Measurements from ENCODE around the gene CXCL3.

DNA sequence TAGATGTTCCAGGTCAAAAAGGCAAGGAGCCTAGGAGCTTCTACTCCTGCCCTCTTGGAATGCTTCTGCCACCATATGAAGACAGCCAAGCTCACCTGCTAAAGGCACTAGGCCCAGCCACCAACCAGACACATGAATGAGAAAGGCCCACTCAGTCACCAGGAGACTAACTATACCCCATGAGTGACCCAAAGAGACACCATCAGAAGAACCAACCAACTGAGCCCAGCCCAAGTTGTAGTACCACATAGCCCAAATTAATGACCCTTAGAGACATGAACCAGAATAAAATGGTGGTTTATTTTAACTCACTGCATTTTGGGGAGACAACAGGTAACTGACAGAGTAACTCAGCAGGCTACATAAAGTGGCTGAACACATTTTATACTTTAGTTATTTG is 22.9 kb upstream of the CXCL3 start:
- TF ChIP-seq POLR2A (IDR thresholded peaks at IDR 0.05), result no peak
- TF ChIP-seq, protein P1, sequence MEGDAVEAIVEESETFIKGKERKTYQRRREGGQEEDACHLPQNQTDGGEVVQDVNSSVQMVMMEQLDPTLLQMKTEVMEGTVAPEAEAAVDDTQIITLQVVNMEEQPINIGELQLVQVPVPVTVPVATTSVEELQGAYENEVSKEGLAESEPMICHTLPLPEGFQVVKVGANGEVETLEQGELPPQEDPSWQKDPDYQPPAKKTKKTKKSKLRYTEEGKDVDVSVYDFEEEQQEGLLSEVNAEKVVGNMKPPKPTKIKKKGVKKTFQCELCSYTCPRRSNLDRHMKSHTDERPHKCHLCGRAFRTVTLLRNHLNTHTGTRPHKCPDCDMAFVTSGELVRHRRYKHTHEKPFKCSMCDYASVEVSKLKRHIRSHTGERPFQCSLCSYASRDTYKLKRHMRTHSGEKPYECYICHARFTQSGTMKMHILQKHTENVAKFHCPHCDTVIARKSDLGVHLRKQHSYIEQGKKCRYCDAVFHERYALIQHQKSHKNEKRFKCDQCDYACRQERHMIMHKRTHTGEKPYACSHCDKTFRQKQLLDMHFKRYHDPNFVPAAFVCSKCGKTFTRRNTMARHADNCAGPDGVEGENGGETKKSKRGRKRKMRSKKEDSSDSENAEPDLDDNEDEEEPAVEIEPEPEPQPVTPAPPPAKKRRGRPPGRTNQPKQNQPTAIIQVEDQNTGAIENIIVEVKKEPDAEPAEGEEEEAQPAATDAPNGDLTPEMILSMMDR (IDR thresholded peaks at IDR 0.05), result no peak

Measured in lower leg skin (tissue), 3 donors.